ENCODE data around the gene SPACA6. TPM values are rescaled to one million over a fixed set of nuclear protein-coding genes. Genes with fewer than 3 reads are reported as not detected.

The SPACA6 gene
- total and polyA plus RNA-seq, 9 of the 15 experiments (the other 6 are each of a cell fraction or from before 2014, with no cell fraction given), result 1.3 to 17.3 (median 6.2) TPM

DNA sequence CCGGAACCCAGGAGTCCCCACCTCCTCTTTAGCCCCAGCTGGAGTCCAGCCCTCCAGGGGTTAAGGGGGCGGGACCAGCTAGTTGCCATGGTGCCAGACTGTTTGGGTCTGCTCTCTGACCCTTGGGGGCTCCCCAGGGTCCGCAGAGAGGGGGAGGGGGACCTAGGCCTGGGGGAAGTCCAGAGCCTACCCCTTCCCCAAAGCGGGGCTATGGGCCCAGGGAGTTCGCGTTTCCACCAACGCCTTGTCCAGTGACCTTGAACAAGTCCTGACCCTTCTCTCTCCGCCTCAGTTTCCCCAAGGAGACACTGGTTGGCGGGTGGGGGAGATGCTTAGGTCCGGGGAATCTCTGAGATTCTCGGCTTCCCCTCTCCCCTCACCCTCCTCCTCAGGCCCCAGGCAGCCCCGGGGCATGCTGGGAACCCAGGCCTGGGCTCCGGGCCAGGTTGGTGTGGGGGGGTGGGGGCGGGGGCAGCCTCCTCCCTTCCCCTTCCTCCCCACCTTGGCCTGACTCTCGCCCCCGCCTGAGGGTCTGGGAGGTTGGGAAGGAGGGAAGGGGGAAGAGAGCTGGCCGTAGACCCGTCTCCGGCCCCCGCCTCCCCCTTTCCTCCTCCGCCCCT is 2.6 kb upstream of the SPACA6 start (continued):
- TF ChIP-seq GTF3C2 (IDR thresholded peaks at IDR 0.05; ENCODE audit: borderline replicate concordance, extremely low read depth, insufficient read length) (no peak), ZNF41 (CRISPR knock-in tag; conservative IDR thresholded peaks at IDR 0.05) (no peak), RBM34 (IDR thresholded peaks at IDR 0.05; ENCODE audit: borderline replicate concordance, insufficient read depth, low read length) (no peak), NFIC (IDR thresholded peaks at IDR 0.05) (peak; percentile 98), NCOA2 (IDR thresholded peaks at IDR 0.05; ENCODE audit: partially characterized antibody in 2 of 2) (no peak), KDM2B (CRISPR knock-in tag; IDR thresholded peaks at IDR 0.05) (no peak), TARDBP (IDR thresholded peaks at IDR 0.05) (no peak), PURB (CRISPR knock-in tag; IDR thresholded peaks at IDR 0.05; ENCODE audit: low read depth) (no peak), ZNF133 (CRISPR knock-in tag; IDR thresholded peaks at IDR 0.05) (no peak), GTF2E2 (tag; IDR thresholded peaks at IDR 0.05) (0 out of 2 replicates have a peak, but pooled peaks have one; percentile 29), CCNT2 (IDR thresholded peaks at IDR 0.05; ENCODE audit: borderline replicate concordance, extremely low read depth, insufficient read length, low read depth, low read length) (peak; percentile 24), CHAMP1 (IDR thresholded peaks at IDR 0.05) (no peak), HCFC1 (IDR thresholded peaks at IDR 0.05; ENCODE audit: low read depth, low read length) (no peak), GTF2A2 (tag; IDR thresholded peaks at IDR 0.05) (no peak), ZKSCAN3 (CRISPR knock-in tag; IDR thresholded peaks at IDR 0.05) (no peak), MCM2 (IDR thresholded peaks at IDR 0.05; ENCODE audit: low read depth) (no peak)
- TF ChIP-seq, protein P1, sequence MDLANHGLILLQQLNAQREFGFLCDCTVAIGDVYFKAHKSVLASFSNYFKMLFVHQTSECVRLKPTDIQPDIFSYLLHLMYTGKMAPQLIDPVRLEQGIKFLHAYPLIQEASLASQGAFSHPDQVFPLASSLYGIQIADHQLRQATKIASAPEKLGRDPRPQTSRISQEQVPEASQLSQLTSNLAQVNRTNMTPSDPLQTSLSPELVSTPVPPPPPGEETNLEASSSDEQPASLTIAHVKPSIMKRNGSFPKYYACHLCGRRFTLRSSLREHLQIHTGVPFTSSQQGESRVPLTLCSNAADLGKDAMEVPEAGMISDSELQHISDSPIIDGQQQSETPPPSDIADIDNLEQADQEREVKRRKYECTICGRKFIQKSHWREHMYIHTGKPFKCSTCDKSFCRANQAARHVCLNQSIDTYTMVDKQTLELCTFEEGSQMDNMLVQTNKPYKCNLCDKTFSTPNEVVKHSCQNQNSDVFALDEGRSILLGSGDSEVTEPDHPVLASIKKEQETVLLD (IDR thresholded peaks at IDR 0.05), result 0 out of 2 replicates have a peak, but pooled peaks have one; percentile 71
- TF ChIP-seq, protein P2, sequence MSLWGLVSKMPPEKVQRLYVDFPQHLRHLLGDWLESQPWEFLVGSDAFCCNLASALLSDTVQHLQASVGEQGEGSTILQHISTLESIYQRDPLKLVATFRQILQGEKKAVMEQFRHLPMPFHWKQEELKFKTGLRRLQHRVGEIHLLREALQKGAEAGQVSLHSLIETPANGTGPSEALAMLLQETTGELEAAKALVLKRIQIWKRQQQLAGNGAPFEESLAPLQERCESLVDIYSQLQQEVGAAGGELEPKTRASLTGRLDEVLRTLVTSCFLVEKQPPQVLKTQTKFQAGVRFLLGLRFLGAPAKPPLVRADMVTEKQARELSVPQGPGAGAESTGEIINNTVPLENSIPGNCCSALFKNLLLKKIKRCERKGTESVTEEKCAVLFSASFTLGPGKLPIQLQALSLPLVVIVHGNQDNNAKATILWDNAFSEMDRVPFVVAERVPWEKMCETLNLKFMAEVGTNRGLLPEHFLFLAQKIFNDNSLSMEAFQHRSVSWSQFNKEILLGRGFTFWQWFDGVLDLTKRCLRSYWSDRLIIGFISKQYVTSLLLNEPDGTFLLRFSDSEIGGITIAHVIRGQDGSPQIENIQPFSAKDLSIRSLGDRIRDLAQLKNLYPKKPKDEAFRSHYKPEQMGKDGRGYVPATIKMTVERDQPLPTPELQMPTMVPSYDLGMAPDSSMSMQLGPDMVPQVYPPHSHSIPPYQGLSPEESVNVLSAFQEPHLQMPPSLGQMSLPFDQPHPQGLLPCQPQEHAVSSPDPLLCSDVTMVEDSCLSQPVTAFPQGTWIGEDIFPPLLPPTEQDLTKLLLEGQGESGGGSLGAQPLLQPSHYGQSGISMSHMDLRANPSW (CRISPR knock-in tag; IDR thresholded peaks at IDR 0.05), result no peak
